ENCODE measurements around the gene CFAP52.
"Not testable (repeated sequence)": the region's sequence is repeated elsewhere in the genome, so short reads cannot be mapped to it uniquely, and the experiment has no call there.

CFAP52 gene

GRCh38 chr17:9648521-9649110 lies 72.2 kb downstream of the CFAP52 start:
- Histone ChIP-seq H3K36me3 (ENCODE audit: control insufficient read depth, low read depth, low read length) (no peaks in the 10 kb centered on the region), H3K27ac (ENCODE audit: low read length) (no peak overlapping the region), H3K4me3 (ENCODE audit: low read length) (no peak overlapping the region), H3K4me1 (ENCODE audit: control insufficient read depth, low read depth, low read length) (peaks cover 21% of the 10 kb centered on the region), H3K9me3 (ENCODE audit: control insufficient read depth, low read depth, low read length) (no peaks in the 10 kb centered on the region), H3K27me3 (ENCODE audit: control insufficient read depth, insufficient read depth, low read length) (peaks cover 18% of the 10 kb centered on the region), H3K9ac (ENCODE audit: low read length) (no peak overlapping the region)

GRCh38 chr17:9658593-9659211 lies 82.3 kb downstream of the CFAP52 start:
- H3K36me3 ChIP-seq (ENCODE audit: control insufficient read depth, low read depth, low read length), result no peaks in the 10 kb centered on the region
- H3K27me3 ChIP-seq (ENCODE audit: control insufficient read depth, insufficient read depth, low read length), result no peaks in the 10 kb centered on the region
- no peaks in the 10 kb centered on the region for H3K4me1 ChIP-seq (ENCODE audit: control insufficient read depth, low read depth, low read length)
- H3K4me3 ChIP-seq (ENCODE audit: low read length), result no peak overlapping the region
- H3K9ac ChIP-seq (ENCODE audit: low read length), result no peak overlapping the region
- no peak overlapping the region for H3K27ac ChIP-seq (ENCODE audit: low read length)
- no peaks in the 10 kb centered on the region for H3K9me3 ChIP-seq (ENCODE audit: control insufficient read depth, low read depth, low read length)

- H3K4me3 ChIP-seq (ENCODE audit: low read length), result no peak overlapping the region
- H3K27ac ChIP-seq (ENCODE audit: low read length), result no peak overlapping the region
- no peaks in the 10 kb centered on the region for H3K4me1 ChIP-seq (ENCODE audit: control insufficient read depth, low read depth, low read length)
- no peaks in the 10 kb centered on the region for H3K36me3 ChIP-seq (ENCODE audit: control insufficient read depth, low read depth, low read length)
- no peaks in the 10 kb centered on the region for H3K9me3 ChIP-seq (ENCODE audit: control insufficient read depth, low read depth, low read length)
- no peaks in the 10 kb centered on the region for H3K27me3 ChIP-seq (ENCODE audit: control insufficient read depth, insufficient read depth, low read length)
- no peak overlapping the region for H3K9ac ChIP-seq (ENCODE audit: low read length)
These were observed 84.6 kb downstream of the CFAP52 start for GRCh38 chr17:9661027-9661426.

GRCh38 chr17:9663511-9663910 lies 87.1 kb downstream of the CFAP52 start:
- not testable (repeated sequence) for H3K9me3 ChIP-seq (ENCODE audit: control insufficient read depth, low read depth, low read length); H3K36me3 ChIP-seq (ENCODE audit: control insufficient read depth, low read depth, low read length); H3K9ac ChIP-seq (ENCODE audit: low read length); H3K4me1 ChIP-seq (ENCODE audit: control insufficient read depth, low read depth, low read length); H3K27ac ChIP-seq (ENCODE audit: low read length); H3K4me3 ChIP-seq (ENCODE audit: low read length); H3K27me3 ChIP-seq (ENCODE audit: control insufficient read depth, insufficient read depth, low read length)

GRCh38 chr17:9666461-9667050 lies 90.1 kb downstream of the CFAP52 start:
- H3K9ac ChIP-seq (ENCODE audit: low read length), result no peak overlapping the region
- no peak overlapping the region for H3K4me3 ChIP-seq (ENCODE audit: low read length)
- H3K27ac ChIP-seq (ENCODE audit: low read length), result no peak overlapping the region
- no peaks in the 10 kb centered on the region for H3K9me3 ChIP-seq (ENCODE audit: control insufficient read depth, low read depth, low read length)
- H3K27me3 ChIP-seq (ENCODE audit: control insufficient read depth, insufficient read depth, low read length), result no peaks in the 10 kb centered on the region
- H3K4me1 ChIP-seq (ENCODE audit: control insufficient read depth, low read depth, low read length), result no peaks in the 10 kb centered on the region
- H3K36me3 ChIP-seq (ENCODE audit: control insufficient read depth, low read depth, low read length), result no peaks in the 10 kb centered on the region

- H3K9ac ChIP-seq (ENCODE audit: low read length), result no peak overlapping the region
- no peaks in the 10 kb centered on the region for H3K36me3 ChIP-seq (ENCODE audit: control insufficient read depth, low read depth, low read length)
- no peak overlapping the region for H3K4me3 ChIP-seq (ENCODE audit: low read length)
- H3K27me3 ChIP-seq (ENCODE audit: control insufficient read depth, insufficient read depth, low read length), result no peaks in the 10 kb centered on the region
- no peaks in the 10 kb centered on the region for H3K9me3 ChIP-seq (ENCODE audit: control insufficient read depth, low read depth, low read length)
- H3K4me1 ChIP-seq (ENCODE audit: control insufficient read depth, low read depth, low read length), result no peaks in the 10 kb centered on the region
- no peak overlapping the region for H3K27ac ChIP-seq (ENCODE audit: low read length)
These were observed 92.1 kb downstream of the CFAP52 start for GRCh38 chr17:9668517-9668916.

- Histone ChIP-seq H3K36me3 (ENCODE audit: control insufficient read depth, low read depth, low read length) (no peaks in the 10 kb centered on the region), H3K4me3 (ENCODE audit: low read length) (no peak overlapping the region), H3K27ac (ENCODE audit: low read length) (no peak overlapping the region), H3K4me1 (ENCODE audit: control insufficient read depth, low read depth, low read length) (no peaks in the 10 kb centered on the region), H3K27me3 (ENCODE audit: control insufficient read depth, insufficient read depth, low read length) (no peaks in the 10 kb centered on the region), H3K9ac (ENCODE audit: low read length) (no peak overlapping the region), H3K9me3 (ENCODE audit: control insufficient read depth, low read depth, low read length) (no peaks in the 10 kb centered on the region)
These were observed 93.1 kb downstream of the CFAP52 start for GRCh38 chr17:9669551-9670008.

- no peaks in the 10 kb centered on the region for H3K36me3 ChIP-seq (ENCODE audit: control insufficient read depth, low read depth, low read length)
- H3K4me1 ChIP-seq (ENCODE audit: control insufficient read depth, low read depth, low read length), result no peaks in the 10 kb centered on the region
- no peak overlapping the region for H3K4me3 ChIP-seq (ENCODE audit: low read length)
- H3K27ac ChIP-seq (ENCODE audit: low read length), result no peak overlapping the region
- H3K27me3 ChIP-seq (ENCODE audit: control insufficient read depth, insufficient read depth, low read length), result no peaks in the 10 kb centered on the region
- no peak overlapping the region for H3K9ac ChIP-seq (ENCODE audit: low read length)
- H3K9me3 ChIP-seq (ENCODE audit: control insufficient read depth, low read depth, low read length), result no peaks in the 10 kb centered on the region
These were observed 94.2 kb downstream of the CFAP52 start for GRCh38 chr17:9670596-9670995.

- Histone ChIP-seq H3K27me3 (ENCODE audit: control insufficient read depth, insufficient read depth, low read length) (no peaks in the 10 kb centered on the region), H3K4me1 (ENCODE audit: control insufficient read depth, low read depth, low read length) (no peaks in the 10 kb centered on the region), H3K9me3 (ENCODE audit: control insufficient read depth, low read depth, low read length) (no peaks in the 10 kb centered on the region), H3K9ac (ENCODE audit: low read length) (no peak overlapping the region), H3K4me3 (ENCODE audit: low read length) (no peak overlapping the region), H3K36me3 (ENCODE audit: control insufficient read depth, low read depth, low read length) (no peaks in the 10 kb centered on the region), H3K27ac (ENCODE audit: low read length) (no peak overlapping the region)
These were observed 95.1 kb downstream of the CFAP52 start for GRCh38 chr17:9671559-9671958.

GRCh38 chr17:9672266-9672665 lies 95.8 kb downstream of the CFAP52 start:
- H3K27me3 ChIP-seq (ENCODE audit: control insufficient read depth, insufficient read depth, low read length), result no peaks in the 10 kb centered on the region
- no peak overlapping the region for H3K27ac ChIP-seq (ENCODE audit: low read length)
- no peaks in the 10 kb centered on the region for H3K4me1 ChIP-seq (ENCODE audit: control insufficient read depth, low read depth, low read length)
- H3K9ac ChIP-seq (ENCODE audit: low read length), result no peak overlapping the region
- no peaks in the 10 kb centered on the region for H3K36me3 ChIP-seq (ENCODE audit: control insufficient read depth, low read depth, low read length)
- no peak overlapping the region for H3K4me3 ChIP-seq (ENCODE audit: low read length)
- no peaks in the 10 kb centered on the region for H3K9me3 ChIP-seq (ENCODE audit: control insufficient read depth, low read depth, low read length)

- Histone ChIP-seq H3K4me3 (ENCODE audit: low read length) (no peak overlapping the region), H3K36me3 (ENCODE audit: control insufficient read depth, low read depth, low read length) (no peaks in the 10 kb centered on the region), H3K9me3 (ENCODE audit: control insufficient read depth, low read depth, low read length) (no peaks in the 10 kb centered on the region), H3K27ac (ENCODE audit: low read length) (no peak overlapping the region), H3K9ac (ENCODE audit: low read length) (no peak overlapping the region), H3K4me1 (ENCODE audit: control insufficient read depth, low read depth, low read length) (no peaks in the 10 kb centered on the region), H3K27me3 (ENCODE audit: control insufficient read depth, insufficient read depth, low read length) (no peaks in the 10 kb centered on the region)
These were observed 96.2 kb downstream of the CFAP52 start for GRCh38 chr17:9672691-9673090.

- no peaks in the 10 kb centered on the region for H3K27me3 ChIP-seq (ENCODE audit: control insufficient read depth, insufficient read depth, low read length)
- H3K4me3 ChIP-seq (ENCODE audit: low read length), result no peak overlapping the region
- no peaks in the 10 kb centered on the region for H3K4me1 ChIP-seq (ENCODE audit: control insufficient read depth, low read depth, low read length)
- no peaks in the 10 kb centered on the region for H3K36me3 ChIP-seq (ENCODE audit: control insufficient read depth, low read depth, low read length)
- H3K9me3 ChIP-seq (ENCODE audit: control insufficient read depth, low read depth, low read length), result peaks cover 7% of the 10 kb centered on the region
- no peak overlapping the region for H3K9ac ChIP-seq (ENCODE audit: low read length)
- H3K27ac ChIP-seq (ENCODE audit: low read length), result no peak overlapping the region
These were observed 99.6 kb downstream of the CFAP52 start for GRCh38 chr17:9676084-9676483.

Data from iPS-18a (cell line).